ENCODE results near the gene FXYD5.
"Not testable (repeated sequence)": the region's sequence is repeated elsewhere in the genome, so short reads cannot be mapped to it uniquely, and the experiment has no call there.

Gene FXYD5

DNA sequence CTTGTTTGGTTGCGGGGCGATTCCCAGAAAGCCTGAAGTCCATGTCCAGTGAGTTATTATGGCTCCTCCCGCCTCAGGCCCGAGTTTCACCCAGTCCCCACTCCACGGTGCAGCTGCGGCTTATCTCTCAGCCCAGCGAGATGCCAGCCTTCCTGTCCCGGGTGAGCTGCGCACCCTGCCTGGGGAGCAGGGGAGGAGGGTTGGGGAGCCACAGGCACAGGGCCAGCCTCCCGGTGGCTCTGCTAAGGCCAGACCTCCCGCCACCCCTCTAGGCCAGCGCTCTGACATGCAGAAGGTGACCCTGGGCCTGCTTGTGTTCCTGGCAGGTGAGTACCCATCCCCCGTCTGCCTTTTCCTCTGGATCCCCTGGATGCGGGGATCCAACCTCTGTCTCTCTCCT, 35.4 kb upstream of the FXYD5 start:
- intact Hi-C loops (cut with DNase I), result no loop called here
- no peak for DNase-seq

DNA sequence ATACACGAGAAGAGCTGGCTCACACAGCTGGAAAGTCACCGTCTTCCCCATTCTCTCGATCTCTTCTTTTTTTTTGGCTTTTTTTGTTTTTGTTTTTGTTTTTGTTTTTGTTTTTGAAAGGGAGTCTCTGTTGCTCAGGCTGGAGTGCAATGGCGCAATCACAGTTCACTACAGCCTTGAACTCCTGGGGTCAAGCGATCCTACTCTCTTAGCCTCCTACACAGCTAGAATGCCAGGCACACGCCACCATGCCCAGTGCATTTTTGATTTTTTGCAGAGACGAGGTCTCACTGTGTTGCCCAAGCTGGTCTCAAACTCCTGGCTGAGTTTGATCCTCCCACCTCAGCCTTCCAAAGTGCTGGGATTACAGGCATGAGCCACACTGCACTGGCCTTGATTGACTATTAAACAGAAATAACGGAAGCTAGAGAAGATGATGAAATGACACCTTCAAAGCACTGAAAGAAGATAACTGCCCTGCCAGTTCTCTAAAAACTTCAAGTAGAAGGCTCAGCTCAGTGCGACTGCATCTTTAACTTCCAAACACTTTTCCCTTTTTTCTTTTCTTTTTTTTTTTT, 34.9 kb upstream of the FXYD5 start:
- intact Hi-C loops (cut with DNase I), result no loop called here
- no peak for DNase-seq

DNA sequence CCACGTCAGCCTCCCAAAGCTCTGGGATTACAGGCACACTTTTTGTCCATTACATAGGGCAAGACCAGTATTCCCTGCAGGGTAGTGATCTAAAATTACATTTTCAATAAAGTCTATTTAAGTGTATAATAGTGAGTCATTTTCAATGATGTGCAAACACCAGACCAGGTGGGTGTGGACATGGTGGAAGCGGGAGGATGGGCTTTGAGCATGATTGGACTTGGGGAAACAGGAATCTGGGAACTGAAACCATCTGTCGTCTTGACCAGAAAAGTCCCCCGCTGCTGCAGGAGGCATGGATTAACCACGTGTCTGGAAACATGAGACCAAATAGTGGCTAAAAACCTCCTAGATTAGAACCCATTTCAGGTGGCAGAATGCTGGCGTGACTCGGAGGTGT, 34.0 kb upstream of the FXYD5 start:
- intact Hi-C loops (cut with DNase I), result no loop called here
- peak in 2 of 10 donors; percentile 46 to 88 for DNase-seq

DNA sequence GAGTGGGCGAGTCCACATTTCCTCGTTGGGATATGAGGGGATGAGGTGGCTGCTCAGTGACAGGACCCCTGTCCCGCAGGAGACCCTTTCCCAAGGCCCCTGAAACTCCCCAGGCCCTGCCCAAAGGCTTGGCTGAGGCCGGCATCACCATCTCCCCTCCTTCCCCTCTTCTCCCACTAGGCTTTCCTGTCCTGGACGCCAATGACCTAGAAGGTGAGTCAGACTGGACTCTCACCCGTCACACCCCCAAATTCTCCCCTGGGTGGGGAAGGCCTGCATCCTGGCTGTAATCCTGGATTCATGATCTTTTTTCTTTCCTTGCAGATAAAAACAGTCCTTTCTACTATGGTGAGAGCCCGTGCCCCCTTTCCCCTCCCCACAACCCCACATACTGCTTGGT, 33.6 kb upstream of the FXYD5 start:
- no peak for DNase-seq
- intact Hi-C loops (cut with DNase I), result no loop called here

DNA sequence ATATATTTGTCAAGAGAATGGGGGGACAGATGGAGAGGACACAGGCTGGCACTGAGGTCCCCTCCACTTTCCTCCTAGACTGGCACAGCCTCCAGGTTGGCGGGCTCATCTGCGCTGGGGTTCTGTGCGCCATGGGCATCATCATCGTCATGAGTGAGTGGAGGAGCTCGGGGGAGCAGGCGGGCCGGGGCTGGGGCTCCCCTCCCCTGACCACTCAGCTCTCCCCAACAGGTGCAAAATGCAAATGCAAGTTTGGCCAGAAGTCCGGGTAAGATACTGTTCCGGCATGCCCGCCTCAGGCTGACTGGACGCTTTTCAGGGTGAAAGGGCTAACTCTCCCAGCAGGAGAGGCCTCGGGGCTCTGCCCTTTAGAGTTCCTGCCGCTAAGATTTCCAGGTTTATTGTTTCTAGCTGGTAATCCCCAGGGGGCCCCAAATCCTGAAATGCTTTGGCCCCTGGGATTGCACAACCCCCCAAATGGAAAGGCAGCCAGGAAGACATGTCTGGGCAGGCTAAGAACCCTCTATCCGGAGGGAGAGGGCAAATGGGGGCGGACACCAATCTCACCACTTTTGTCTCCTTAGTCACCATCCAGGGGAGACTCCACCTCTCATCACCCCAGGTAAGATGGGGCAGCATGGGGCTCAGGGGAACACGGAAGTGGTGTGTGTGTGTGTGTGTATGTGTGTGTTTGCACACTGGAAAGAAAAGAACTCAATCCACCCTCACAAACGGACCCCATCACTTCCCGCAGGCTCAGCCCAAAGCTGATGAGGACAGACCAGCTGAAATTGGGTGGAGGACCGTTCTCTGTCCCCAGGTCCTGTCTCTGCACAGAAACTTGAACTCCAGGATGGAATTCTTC, 31.6 kb upstream of the FXYD5 start:
- intact Hi-C loops (cut with DNase I), result no loop called here
- DNase-seq, result no peak

DNA sequence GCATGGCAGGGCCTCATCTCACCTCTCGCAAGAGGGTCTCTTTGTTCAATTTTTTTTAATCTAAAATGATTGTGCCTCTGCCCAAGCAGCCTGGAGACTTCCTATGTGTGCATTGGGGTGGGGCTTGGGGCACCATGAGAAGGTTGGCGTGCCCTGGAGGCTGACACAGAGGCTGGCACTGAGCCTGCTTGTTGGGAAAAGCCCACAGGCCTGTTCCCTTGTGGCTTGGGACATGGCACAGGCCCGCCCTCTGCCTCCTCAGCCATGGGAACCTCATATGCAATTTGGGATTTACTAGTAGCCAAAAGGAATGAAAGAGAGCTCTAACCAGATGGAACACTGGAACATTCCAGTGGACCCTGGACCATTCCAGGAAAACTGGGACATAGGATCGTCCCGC, 31.0 kb upstream of the FXYD5 start:
- intact Hi-C loops (cut with DNase I), result no loop called here
- peak in 3 of 10 donors; percentile 54 to 91 (median 54) for DNase-seq

DNA sequence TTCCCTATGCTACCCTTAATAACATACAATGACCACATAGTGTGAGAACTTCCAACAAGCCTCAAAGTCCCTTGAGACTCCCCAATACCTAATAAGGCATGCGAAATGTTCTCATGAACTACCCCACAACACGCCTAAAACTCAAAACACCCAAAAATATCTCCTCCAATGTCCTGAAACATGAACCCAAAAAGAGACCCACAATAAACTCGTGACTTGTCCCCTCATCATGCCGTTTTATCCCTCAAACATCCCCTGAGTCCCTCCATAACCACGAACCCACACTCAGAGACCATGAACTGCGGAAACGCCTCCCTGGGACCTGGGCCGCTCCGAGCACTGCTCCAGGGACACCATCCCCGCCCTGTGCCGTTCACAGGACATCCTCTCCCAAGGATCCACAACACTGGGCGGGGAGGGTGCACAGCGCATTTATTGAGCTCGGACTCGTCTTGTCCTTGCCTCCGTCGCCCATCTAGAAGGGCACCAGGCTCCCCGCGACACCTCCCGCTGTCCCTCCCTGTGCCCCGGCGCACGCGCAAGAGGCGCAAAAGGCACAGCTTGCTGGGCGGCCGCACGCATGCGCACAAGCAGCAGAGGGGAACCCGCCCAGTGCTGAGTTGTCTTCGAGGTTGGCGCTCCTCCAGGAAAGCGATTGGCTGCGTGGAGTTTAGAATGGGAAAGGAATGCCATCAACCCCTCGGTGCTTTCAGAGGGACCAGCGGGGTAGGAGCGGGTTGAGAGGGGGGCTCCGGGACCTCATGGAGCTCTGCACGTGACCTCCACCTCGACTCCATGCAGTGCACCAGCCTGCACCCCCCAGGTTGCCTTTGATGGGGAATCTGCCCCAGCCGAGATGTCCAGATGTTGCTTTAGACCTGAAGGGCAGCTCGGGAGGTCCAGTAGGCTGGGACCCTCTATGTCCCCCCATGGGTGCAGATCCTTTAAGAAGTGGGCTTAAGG, 30.2 kb upstream of the FXYD5 start:
- intact Hi-C loops (cut with DNase I), result no loop called here
- DNase-seq, result peak; percentile 91 to 99 (median 96)

DNA sequence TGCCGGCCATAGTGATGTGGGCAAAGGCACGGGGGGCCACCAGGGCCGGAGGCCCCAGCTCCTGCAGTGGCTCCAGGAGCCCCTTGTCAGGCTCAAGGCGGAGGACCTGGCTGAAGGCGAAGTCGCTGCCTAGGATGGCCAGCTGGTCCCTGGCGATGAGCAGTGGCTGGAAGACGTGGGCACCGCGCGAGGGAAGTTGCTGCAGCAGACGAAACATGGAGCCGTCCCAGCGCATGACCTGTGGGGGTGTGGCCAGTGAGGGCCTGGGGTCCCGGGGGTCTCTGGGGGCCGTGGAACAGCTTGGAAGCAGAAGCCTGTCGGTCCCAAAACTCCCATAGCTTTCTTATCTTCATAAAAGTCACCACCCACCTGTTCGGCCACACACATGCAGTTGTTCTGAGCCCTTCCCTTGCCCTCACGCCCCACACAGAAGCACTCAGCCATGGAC, 29.2 kb upstream of the FXYD5 start:
- intact Hi-C loops (cut with DNase I), result no loop called here
- DNase-seq, result no peak

DNA sequence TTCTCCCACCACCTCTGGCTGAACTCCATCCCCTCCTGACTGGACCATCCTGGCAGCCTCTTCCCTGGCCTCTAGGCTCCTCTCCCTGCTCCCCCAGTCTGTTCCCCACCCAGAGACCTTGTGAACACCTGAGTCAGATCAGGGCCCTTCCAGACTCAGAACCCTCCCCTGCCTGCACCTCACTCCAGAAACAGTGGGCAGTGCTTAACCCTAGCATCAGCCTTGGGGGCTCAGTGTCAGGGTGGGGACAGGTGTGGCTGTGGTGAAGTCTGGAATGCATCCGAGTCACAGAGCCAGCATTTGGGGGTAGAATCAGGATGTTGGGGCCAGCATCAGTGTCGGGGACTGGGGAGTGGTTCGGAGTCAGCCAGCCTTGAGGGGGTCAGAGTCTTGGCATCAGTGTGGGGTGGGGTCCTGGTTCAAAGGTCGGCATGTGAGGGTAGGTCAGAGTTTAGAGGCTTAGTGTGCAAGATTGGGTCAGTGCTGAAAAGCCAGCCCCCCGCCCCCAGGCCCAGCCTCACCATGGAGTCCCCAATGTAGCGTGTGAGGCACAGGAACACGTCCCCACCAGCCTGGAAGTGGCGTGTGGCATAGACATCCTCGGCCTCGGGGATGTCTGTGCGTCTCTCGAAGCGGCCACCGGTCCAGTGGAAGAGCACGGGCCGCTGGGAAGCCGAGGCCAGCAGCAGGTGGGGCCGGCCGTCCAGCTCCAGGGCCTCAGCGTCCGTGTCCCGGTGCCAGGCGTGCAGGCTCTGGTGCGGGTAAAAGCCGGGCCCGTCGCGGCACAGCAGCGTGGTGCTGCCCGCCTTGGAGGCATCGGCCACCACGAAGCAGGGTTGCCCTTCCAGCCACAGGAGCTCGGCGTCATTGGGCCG, 28.5 kb upstream of the FXYD5 start:
- no peak for DNase-seq
- intact Hi-C loops (cut with DNase I), result no loop called here

DNA sequence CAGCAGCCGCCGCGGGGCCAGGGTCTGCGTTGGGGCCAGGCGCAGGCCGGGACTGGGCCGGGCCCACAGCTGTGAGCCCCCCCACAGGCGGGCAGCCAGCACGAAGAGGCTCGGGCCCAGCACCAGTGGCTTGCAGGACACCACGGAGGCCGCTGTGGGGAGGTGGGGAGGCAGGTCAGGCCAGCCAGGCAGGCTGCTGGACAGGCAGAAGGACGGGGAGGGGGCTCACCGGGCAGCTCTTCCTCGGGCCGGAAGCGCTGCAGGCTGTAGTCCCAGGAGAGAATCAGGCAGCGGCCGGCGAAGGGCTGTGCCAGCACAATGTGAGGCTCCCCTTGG, 27.9 kb upstream of the FXYD5 start:
- peak in 6 of 10 donors; percentile 58 to 97 (median 74) for DNase-seq
- intact Hi-C loops (cut with DNase I), result no loop called here

DNA sequence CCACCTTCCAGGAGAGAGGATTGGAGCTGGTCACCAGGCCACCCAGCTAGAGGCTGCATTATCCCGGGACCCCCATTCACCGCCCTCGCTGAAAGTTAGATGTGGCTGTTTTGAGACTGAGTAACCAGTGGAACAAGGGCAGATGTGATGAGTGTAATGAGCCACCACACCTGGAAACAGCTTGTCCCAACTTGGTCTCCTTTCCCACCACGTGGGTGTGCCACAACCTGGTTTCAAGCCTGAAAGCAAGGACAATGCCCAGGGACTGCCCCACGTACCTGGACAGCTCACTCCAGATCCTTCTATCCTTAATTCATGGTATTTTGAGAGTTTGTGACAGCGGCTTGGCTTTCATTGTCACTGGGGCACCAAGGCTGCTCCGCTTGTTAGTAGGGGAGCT, 26.7 kb upstream of the FXYD5 start:
- DNase-seq, result no peak
- intact Hi-C loops (cut with DNase I), result no loop called here

DNA sequence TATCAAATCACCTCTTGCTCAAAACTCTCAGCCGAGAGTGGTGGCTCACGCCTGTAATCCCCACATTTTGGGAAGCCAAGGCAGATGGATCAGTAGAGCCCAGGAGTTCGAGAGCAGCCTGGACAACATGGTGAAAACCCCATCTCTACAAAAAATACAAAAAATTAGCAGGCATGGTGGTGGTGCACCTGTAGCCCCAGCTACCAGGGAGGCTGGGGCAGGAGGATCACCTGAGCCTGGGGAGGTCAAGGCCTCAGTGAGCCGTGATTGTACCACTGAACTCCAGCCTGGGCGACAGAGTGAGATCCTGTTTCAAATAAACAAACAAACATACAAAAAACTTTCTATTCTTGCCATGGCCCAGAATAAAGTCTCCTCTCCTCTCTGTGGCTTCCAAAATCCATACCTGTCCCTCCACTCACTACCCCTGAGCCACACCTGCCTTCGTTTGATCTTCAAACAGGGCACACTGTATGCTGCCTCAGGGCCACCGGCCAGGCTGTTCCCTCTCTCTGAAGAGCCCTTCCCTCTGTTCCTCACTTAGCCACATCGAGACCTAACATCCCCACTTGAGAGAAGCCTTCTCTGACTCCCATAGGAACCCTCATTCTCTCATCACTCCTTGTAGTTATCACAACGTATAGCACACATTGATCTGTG, 26.0 kb upstream of the FXYD5 start:
- no peak for DNase-seq
- intact Hi-C loops (cut with DNase I), result no loop called here

DNA sequence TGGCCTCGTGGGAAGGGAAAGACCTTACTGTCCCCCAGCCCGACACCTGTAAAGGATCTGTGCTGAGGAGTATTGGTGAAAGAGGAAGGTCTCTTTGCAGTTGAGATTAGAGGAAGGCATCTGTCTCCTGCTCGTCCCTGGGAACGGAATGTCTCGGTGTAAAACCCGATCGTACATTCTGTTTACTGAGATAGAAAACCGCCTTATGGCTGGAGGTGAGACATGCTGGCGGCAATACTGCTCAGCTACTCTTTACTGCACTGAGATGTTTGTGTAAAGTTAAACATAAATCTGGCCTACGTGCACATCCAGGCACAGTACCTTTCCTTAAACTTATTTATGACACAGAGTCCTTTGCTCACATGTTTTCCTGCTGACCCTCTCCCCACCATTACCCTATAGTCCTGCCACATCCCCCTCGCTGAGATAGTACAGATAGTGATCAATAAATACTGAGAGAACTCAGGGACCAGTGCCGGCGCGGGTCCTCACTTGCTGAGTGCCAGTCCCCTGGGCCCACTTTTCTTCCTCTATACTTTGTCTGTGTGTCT, 24.7 kb upstream of the FXYD5 start:
- DNase-seq; intact Hi-C loops (cut with DNase I): not testable (repeated sequence)

DNA sequence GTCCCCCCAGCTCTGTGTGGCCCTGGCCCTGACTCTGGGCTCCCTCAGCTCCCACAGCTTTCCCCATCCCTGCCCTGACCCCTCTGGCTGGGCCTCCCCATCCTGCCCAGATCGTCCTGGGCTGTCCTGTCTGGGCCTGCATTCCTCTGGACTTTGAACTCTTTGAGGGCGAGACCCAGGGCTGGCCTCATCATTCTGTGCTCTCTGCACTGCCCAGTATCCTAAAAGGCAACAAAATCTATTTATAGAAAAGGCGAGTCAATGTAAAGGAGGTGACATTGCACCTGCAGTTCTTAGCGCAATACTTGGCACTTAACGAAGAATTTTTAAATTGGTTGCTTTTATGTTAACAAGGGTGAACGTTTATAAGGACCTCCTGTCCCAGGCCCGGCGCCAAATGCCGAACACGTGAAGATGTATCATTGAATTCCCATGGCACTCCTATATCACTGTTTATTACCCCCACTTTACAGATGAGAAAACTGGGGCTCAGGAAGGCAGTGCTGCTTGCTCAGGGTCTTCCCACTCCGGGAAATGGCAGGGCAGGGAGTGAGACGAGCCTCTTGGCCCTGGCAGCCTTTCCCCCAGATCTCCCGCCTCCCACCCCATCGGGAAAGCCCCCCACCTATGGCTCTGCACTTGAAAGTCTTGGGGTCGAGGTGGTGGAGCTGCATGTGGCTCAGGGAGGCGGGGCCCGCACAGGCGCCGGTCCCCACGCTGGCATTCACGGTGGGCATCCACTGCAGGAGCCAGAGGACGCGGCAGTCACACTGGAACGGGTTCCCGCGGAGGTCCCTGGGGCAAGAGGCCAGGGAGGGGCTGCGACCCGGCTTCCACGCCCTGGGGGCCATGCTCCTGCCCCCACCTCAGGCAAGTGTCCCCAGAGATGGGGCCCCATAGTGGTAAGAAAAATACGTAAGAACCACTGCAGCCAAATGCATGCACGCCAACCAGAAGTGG, 23.5 kb upstream of the FXYD5 start:
- peak in 1 of 10 donors; percentile 50 for DNase-seq
- intact Hi-C loops (cut with DNase I), result no loop called here

DNA sequence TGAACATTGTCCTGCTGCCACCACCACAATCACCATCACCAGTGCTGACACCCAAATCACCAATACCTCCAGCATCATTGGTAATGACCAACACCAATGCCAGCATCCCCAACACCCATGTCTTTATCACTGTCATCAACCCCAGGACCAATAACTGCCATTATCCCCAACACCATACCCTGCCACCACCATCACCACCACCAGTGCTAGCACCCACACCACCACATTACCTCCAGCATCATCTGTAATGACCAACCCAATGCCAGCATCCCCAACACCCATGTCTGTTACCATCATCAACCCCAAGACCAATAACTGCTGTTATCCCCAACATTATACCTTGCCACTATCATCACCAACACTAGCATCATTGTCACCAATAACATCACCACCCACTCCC, 22.3 kb upstream of the FXYD5 start:
- DNase-seq, result no peak

DNA sequence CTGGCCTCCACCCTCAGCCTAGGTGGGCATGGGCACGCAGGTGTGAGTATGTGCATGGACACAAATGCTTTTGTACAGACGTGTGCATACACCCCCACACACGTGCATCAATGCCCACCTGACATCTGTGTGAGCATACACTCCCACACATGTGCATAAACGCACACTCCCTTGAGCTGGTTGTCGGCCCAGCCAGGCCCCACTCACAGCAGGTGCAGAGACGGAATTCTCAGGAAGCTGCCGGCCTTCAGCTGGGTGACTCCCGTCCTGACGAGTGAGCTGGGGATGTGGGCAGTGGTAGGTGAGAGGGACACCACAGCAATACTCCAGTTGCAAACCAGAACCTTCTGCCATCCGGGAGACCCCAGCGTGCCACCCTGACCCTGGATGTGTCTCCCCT, 20.7 kb upstream of the FXYD5 start:
- DNase-seq, result peak in 3 of 10 donors; percentile 46 to 92 (median 88)

More for the DNA sequence above, 22.3 kb upstream of the FXYD5 start:
- intact Hi-C loops (cut with DNase I), result no loop called here

DNA sequence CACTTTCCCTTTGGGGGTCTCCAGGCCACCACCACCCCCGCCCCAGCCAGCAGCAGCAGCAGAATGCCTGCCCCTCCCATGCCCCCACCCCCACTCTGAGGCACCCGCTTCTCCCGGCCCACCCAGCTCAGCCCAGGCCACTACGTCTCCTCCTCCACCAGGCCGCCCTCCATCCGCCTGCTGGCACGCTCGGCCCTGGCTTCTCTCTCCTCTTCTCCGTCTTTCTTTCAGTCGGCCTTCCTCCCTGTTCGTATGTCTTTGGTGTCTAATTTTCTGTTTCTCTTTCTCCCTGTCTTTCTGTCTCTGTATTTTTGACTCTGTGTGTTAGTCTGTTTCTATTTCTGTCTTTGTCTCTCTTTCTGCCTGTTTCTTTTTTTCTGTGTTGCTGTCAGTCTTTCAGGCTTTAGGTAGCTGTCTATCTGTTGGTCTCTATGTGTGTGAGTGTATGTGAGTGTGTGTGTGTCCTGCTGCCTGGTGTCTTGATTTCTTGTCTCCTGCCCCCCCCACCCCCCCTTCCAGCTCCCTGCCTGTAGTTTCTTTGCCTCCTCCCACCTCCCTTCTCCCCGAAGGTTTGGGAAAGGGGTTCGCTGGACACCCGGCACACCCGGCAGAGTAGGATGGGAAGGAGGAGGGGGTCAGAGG, 19.8 kb upstream of the FXYD5 start, which contains the start of gene LGI4:
Gene LGI4 (minus strand): TSS at position 459 of the 642 bp plus-strand sequence. CDS start 379 bp downstream, at position 80.
- intact Hi-C loops (cut with DNase I), result loop anchor here (1.0 to 5.0 kb wide), 2 partner anchors 21 to 92 kb away; partner anchors contain the start of gene HPN
- DNase-seq, result peak in 1 of 10 donors; percentile 77

More for the DNA sequence above, 20.7 kb upstream of the FXYD5 start:
- intact Hi-C loops (cut with DNase I), result no loop called here

Data from posterior cingulate gyrus (tissue), 11 donors.